ENCODE measurements around the gene CDH13.

DNA sequence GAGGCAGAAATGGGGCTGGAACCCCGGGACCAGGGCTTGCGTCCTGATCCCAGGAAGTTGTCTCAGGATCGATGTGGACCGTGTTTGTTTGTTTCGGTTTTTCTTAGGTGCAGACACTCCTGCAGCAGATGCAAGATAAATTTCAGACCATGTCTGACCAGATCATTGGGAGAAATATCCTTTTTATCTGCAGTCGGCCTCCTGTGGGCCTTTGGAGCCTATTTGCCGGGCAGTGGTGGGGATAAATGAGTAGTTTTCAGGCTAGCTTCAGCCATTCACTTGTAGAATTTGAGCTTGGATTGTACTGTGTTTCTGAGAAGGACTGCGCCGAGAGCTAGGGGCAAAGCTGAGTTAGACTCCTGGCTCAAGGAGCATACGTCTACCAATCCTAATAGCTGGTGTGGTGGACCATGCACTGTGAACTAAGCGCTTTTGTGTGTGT is 1181.8 kb downstream of the CDH13 start:
- TF ChIP-seq GATA2 (IDR thresholded peaks at IDR 0.05; ENCODE audit: low read depth, low read length) (no peak), GATA3 (IDR thresholded peaks at IDR 0.05; ENCODE audit: low read depth, low read length) (no peak)

Data from SH-SY5Y (cell line).